Dendritic cell treated with granulocyte-macrophage colony-stimulating factor and Interleukin-4, amounts not matched to agents 40 ng/mL and 50 ng/mL, for 4 days (primary cell): ENCODE measurements around the gene CS.
A peak's percentile ranks its signal among the peaks of the same experiment; 100 is the strongest.
"Not testable (repeated sequence)": the region's sequence is repeated elsewhere in the genome, so short reads cannot be mapped to it uniquely, and the experiment has no call there.

ENCODE experiments used
- H3K27ac Mint-ChIP-seq: one replicate; pipeline ENCODE4 v1.8.0; 2022; ENCODE audit warnings: mild to moderate bottlenecking, mixed read lengths
- H3K27me3 Mint-ChIP-seq: one replicate; pipeline ENCODE4 v1.8.0; 2022; ENCODE audit warnings: mild to moderate bottlenecking, mixed read lengths
- H3K36me3 Mint-ChIP-seq: one replicate; pipeline ENCODE4 v1.8.0; 2022; ENCODE audit warnings: low read depth, mixed read lengths
- H3K4me1 Mint-ChIP-seq: one replicate; pipeline ENCODE4 v1.8.0; 2022; ENCODE audit warnings: low read depth, mixed read lengths
- H3K4me3 Mint-ChIP-seq: one replicate; pipeline ENCODE4 v1.8.0; 2022; ENCODE audit warnings: mild to moderate bottlenecking, moderate library complexity, mixed read lengths
- H3K9me3 Mint-ChIP-seq: one replicate; pipeline ENCODE4 v1.8.0; 2022; ENCODE audit warnings: mixed read lengths
- intact Hi-C: fragments of 100-400 bp; cut with micrococcal nuclease; formaldehyde crosslinking; loops from one replicate; pipeline ENCODE4 v1.15.0; 2022

The CS gene

GRCh38 chr12:56282030-56282429 is 18.1 kb downstream of the CS start:
- intact Hi-C loops, result no loop called here
- Mint-ChIP-seq H3K9me3 (no peaks in the 10 kb centered on the region), H3K27ac (no peak overlapping the region), H3K4me3 (no peak overlapping the region), H3K27me3 (no peaks in the 10 kb centered on the region), H3K36me3 (peaks cover 99% of the 10 kb centered on the region), H3K4me1 (no peaks in the 10 kb centered on the region)

GRCh38 chr12:56280849-56281248 is 19.3 kb downstream of the CS start:
- no peak overlapping the region for H3K4me3 Mint-ChIP-seq
- H3K27me3 Mint-ChIP-seq, result no peaks in the 10 kb centered on the region
- peaks cover 99% of the 10 kb centered on the region for H3K36me3 Mint-ChIP-seq
- no peaks in the 10 kb centered on the region for H3K4me1 Mint-ChIP-seq
- intact Hi-C loops, result no loop called here
- H3K9me3 Mint-ChIP-seq, result no peaks in the 10 kb centered on the region
- H3K27ac Mint-ChIP-seq, result no peak overlapping the region

- H3K27me3 Mint-ChIP-seq, result no peaks in the 10 kb centered on the region
- H3K4me3 Mint-ChIP-seq, result no peak overlapping the region
- intact Hi-C loops, result no loop called here
- H3K36me3 Mint-ChIP-seq, result peaks cover 99% of the 10 kb centered on the region
- H3K9me3 Mint-ChIP-seq, result no peaks in the 10 kb centered on the region
- H3K27ac Mint-ChIP-seq, result no peak overlapping the region
- H3K4me1 Mint-ChIP-seq, result no peaks in the 10 kb centered on the region
These were observed 21.2 kb downstream of the CS start for GRCh38 chr12:56278905-56279304.

GRCh38 chr12:56274299-56274698 is 25.8 kb downstream of the CS start:
- Mint-ChIP-seq H3K27ac (no peak overlapping the region), H3K4me3 (no peak overlapping the region), H3K4me1 (no peaks in the 10 kb centered on the region), H3K36me3 (peaks cover 97% of the 10 kb centered on the region), H3K27me3 (no peaks in the 10 kb centered on the region), H3K9me3 (no peaks in the 10 kb centered on the region)
- intact Hi-C loops, result no loop called here

- H3K27me3 Mint-ChIP-seq, intact Hi-C loops, H3K27ac Mint-ChIP-seq, H3K9me3 Mint-ChIP-seq, H3K4me3 Mint-ChIP-seq, H3K4me1 Mint-ChIP-seq: not testable (repeated sequence)
- H3K36me3 Mint-ChIP-seq, result peaks cover 81% of the 10 kb centered on the region
These were observed 27.7 kb downstream of the CS start for GRCh38 chr12:56272468-56272867.

- Mint-ChIP-seq H3K4me1 (peaks cover 19% of the 10 kb centered on the region), H3K27ac (no peak overlapping the region), H3K36me3 (peaks cover 77% of the 10 kb centered on the region), H3K27me3 (no peaks in the 10 kb centered on the region), H3K4me3 (no peak overlapping the region), H3K9me3 (no peaks in the 10 kb centered on the region)
- intact Hi-C loops, result no loop called here
These were observed 29.1 kb downstream of the CS start for GRCh38 chr12:56271031-56271430.

- H3K4me3 Mint-ChIP-seq, result peak overlapping the region; percentile 91
- intact Hi-C loops, result loop anchor here (1.0 kb wide), 1 partner anchor 33 kb away; the partner anchor contains the start of gene CS
- H3K36me3 Mint-ChIP-seq, result peaks cover 42% of the 10 kb centered on the region
- no peaks in the 10 kb centered on the region for H3K9me3 Mint-ChIP-seq
- H3K4me1 Mint-ChIP-seq, result peaks cover 19% of the 10 kb centered on the region
- peak overlapping the region; percentile 86 for H3K27ac Mint-ChIP-seq
- H3K27me3 Mint-ChIP-seq, result no peaks in the 10 kb centered on the region
These were observed 32.6 kb downstream of the CS start for GRCh38 chr12:56267443-56268071.

GRCh38 chr12:56266693-56267442 is 33.3 kb downstream of the CS start, which contains the start of gene COQ10A:
Gene COQ10A, plus strand, starts transcription at chr12:56266942. Its CDS starts 177 bp downstream, at chr12:56267119.
- H3K4me3 Mint-ChIP-seq, result peak within 1 kb of the TSS; percentile 91
- peak within 1 kb of the TSS; percentile 86 for H3K27ac Mint-ChIP-seq
- H3K9me3 Mint-ChIP-seq, result no peaks in the 10 kb centered on the region
- peaks cover 19% of the 10 kb centered on the region for H3K4me1 Mint-ChIP-seq
- intact Hi-C loops, result loop anchor here (1.0 kb wide), 1 partner anchor 33 kb away; the partner anchor contains the start of gene CS
- peaks cover 36% of the 10 kb centered on the region for H3K36me3 Mint-ChIP-seq
- no peaks in the 10 kb centered on the region for H3K27me3 Mint-ChIP-seq

- intact Hi-C loops, H3K27me3 Mint-ChIP-seq, H3K9me3 Mint-ChIP-seq: not testable (repeated sequence)
- H3K4me1 Mint-ChIP-seq, result peaks cover 19% of the 10 kb centered on the region
- H3K27ac Mint-ChIP-seq, result peak overlapping the region; percentile 86
- peak overlapping the region; percentile 91 for H3K4me3 Mint-ChIP-seq
- peaks cover 30% of the 10 kb centered on the region for H3K36me3 Mint-ChIP-seq
These were observed 34.0 kb downstream of the CS start for GRCh38 chr12:56266068-56266692.

GRCh38 chr12:56262955-56263354 is 37.2 kb downstream of the CS start:
- H3K4me1 Mint-ChIP-seq, result peaks cover 25% of the 10 kb centered on the region
- H3K27ac Mint-ChIP-seq, H3K4me3 Mint-ChIP-seq, H3K27me3 Mint-ChIP-seq, intact Hi-C loops, H3K9me3 Mint-ChIP-seq: not testable (repeated sequence)
- peaks cover 16% of the 10 kb centered on the region for H3K36me3 Mint-ChIP-seq

GRCh38 chr12:56261503-56262232 is 38.5 kb downstream of the CS start:
- Mint-ChIP-seq H3K9me3 (no peaks in the 10 kb centered on the region), H3K27me3 (no peaks in the 10 kb centered on the region), H3K27ac (no peak overlapping the region), H3K36me3 (peaks cover 12% of the 10 kb centered on the region), H3K4me3 (no peak overlapping the region), H3K4me1 (peaks cover 23% of the 10 kb centered on the region)
- intact Hi-C loops, result no loop called here

GRCh38 chr12:56260921-56261320 is 39.2 kb downstream of the CS start:
- no peak overlapping the region for H3K4me3 Mint-ChIP-seq
- no peak overlapping the region for H3K27ac Mint-ChIP-seq

GRCh38 chr12:56260380-56260779 is 39.8 kb downstream of the CS start:
- intact Hi-C loops, result no loop called here
- Mint-ChIP-seq H3K27me3 (no peaks in the 10 kb centered on the region), H3K36me3 (peaks cover 22% of the 10 kb centered on the region), H3K4me1 (peaks cover 18% of the 10 kb centered on the region), H3K4me3 (no peak overlapping the region), H3K27ac (no peak overlapping the region), H3K9me3 (no peaks in the 10 kb centered on the region)

More at GRCh38 chr12:56260921-56261320, 39.2 kb downstream of the CS start:
- no peaks in the 10 kb centered on the region for H3K27me3 Mint-ChIP-seq
- H3K36me3 Mint-ChIP-seq, result peaks cover 17% of the 10 kb centered on the region
- intact Hi-C loops, result no loop called here
- no peaks in the 10 kb centered on the region for H3K9me3 Mint-ChIP-seq
- H3K4me1 Mint-ChIP-seq, result peaks cover 18% of the 10 kb centered on the region

GRCh38 chr12:56258820-56259183 is 41.3 kb downstream of the CS start:
- H3K27ac Mint-ChIP-seq, result peak overlapping the region; percentile 86
- no peaks in the 10 kb centered on the region for H3K27me3 Mint-ChIP-seq
- H3K36me3 Mint-ChIP-seq, result peaks cover 38% of the 10 kb centered on the region
- no peaks in the 10 kb centered on the region for H3K9me3 Mint-ChIP-seq
- intact Hi-C loops, result loop anchor here (2.0 to 5.0 kb wide), 2 partner anchors 37 to 66 kb away; partner anchors contain the start of genes NABP2 and RNF41
- H3K4me1 Mint-ChIP-seq, result peaks cover 18% of the 10 kb centered on the region
- H3K4me3 Mint-ChIP-seq, result peak overlapping the region; percentile 87
